Hindlimb muscle (tissue), 1 donor: ENCODE measurements around the gene GPRIN2. TPM values are rescaled to one million over a fixed set of nuclear protein-coding genes. Genes with fewer than 3 reads are reported as not detected.
"Not testable (repeated sequence)": the region's sequence is repeated elsewhere in the genome, so short reads cannot be mapped to it uniquely, and the experiment has no call there.

Experiments
- DNase-seq: peaks from one replicate; pipeline ENCODE4 v3.0.0-alpha.2; 2013
- polyA plus RNA-seq: library from polyadenylated mRNA; unstranded; fragments of 120-200 nt; gene quantifications from one replicate; pipeline ENCODE4 v1.2.1, GENCODE V29; 2013; ENCODE audit not compliant: insufficient read length

Gene GPRIN2
- polyA plus RNA-seq, 1 donor: not detected

- DNase-seq: no peak
These were observed 38.3 kb downstream of the GPRIN2 start for GRCh38 chr10:46518028-46518725.

DNA sequence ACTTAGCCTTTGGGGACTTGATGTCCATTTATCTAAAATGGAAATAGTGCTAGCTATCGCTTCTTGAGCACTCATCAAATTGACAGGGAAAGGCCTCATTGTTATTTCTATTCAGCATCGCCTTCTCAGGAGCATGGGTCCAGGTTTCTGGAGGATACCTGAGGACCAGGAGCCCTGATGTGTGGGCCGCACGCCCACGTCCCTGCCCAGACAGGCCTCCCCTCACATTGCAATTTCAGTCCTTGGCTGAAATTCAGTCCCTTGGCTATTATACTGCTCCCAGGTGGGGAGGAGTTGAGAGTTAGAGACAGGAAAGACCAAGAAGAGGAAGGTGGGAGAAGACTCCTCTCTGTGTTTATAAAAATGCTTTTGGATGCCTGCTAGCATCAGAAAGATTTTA lies 38.9 kb downstream of the GPRIN2 start:
- DNase-seq: no peak

DNA sequence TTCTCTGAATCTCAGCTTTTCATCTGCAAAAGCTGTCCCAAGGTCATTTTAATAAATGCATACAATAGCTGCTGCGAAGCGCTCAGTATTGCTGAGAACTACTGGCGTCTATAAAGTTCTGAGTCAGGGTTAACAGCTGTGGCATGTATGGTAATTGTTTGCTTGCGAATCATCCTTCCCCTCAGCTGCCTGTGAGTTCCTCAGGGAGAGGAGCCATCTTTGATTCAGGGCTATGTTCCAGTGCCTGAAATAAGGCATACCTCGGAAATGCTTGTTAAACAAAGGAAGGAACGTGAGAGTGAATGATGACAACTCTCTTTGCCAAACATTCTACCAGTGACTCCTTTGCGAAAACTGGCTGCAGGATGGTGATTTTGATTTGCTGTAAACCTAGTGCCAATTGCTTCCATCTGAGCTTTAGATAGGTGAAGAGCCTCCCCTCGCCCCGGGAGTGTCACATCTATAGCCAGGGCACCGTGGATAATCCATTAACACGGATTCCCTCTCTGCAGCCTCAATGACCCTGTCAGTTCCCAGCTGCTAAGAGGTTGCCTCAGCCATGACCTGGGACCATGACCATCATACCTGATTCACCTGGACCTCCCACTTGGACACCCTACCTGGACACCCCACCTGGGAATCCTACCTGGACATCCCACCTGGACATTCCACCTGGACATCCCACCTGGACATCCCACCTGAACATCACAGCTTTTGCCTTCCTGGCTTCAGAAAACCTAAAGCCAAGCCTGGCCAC lies 39.6 kb downstream of the GPRIN2 start:
- no peak for DNase-seq

GRCh38 chr10:46515793-46516192 lies 40.7 kb downstream of the GPRIN2 start:
- DNase-seq: no peak

- no peak for DNase-seq
These were observed 41.1 kb downstream of the GPRIN2 start for GRCh38 chr10:46515366-46515765.

DNA sequence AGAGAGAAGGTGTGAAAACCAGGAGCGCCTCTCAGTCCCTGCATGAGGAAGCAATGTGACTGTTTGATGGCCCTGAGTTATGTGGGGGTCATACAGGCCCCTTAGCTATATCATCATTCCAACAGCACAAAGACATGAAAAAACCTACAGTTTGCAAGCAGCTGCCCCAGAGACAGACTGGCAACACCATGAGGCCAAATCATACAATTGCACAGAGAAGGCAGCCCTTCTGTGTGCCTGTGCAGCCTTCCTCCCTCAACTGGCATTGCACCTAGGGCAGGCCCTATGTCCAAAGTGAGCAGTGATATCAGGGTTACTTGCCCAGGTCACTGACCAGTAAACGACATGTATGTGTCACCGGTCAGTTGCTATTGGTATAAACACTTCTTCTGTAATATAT lies 41.6 kb downstream of the GPRIN2 start:
- DNase-seq: no peak

GRCh38 chr10:46514431-46514861 lies 42.0 kb downstream of the GPRIN2 start:
- DNase-seq: no peak

GRCh38 chr10:46513333-46513732 lies 43.1 kb downstream of the GPRIN2 start:
- DNase-seq: not testable (repeated sequence)

- not testable (repeated sequence) for DNase-seq
These were observed 43.7 kb downstream of the GPRIN2 start for GRCh38 chr10:46512725-46513124.

DNA sequence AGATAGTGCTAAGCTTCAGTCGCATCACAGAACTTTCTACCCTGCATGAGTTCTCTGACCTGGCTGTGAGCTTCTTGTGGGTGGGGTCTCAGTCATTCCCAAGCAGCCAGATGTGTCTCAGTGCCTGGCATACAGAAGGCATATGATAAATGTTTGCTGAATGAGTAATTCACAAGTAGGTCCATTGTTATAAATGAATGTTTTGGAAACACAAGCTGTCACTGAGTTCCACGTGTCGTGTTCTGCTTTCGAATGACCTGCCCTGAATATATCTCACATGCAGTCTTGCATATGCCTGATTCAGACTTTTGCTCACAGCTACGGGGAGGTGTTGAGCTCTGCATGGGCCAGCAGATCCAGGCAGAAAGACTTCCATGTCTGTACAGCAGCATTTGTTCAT lies 44.5 kb downstream of the GPRIN2 start:
- not testable (repeated sequence) for DNase-seq

Other genes starting within 250 kb of the GPRIN2 start
- 0.18 TPM for gene ANXA8L1, start 180.9 kb downstream of the GPRIN2 start, polyA plus RNA-seq
- not detected for gene NPY4R, start 90.7 kb downstream of the GPRIN2 start, polyA plus RNA-seq
- gene SYT15, start 22.5 kb upstream of the GPRIN2 start, polyA plus RNA-seq: 4.4 TPM